Measurements from ENCODE around the gene MOGAT3.

The MOGAT3 gene

GRCh38 chr7:101200862-101201599, at the start of gene MOGAT3:
Gene MOGAT3 (minus strand): TSS chr7:101201036. CDS start chr7:101200854, 182 bp downstream.
- DNase-seq = no peak

GRCh38 chr7:101250324-101250723, 49.5 kb upstream of the MOGAT3 start:
- DNase-seq = no peak

- no peak for DNase-seq
These were observed 47.4 kb upstream of the MOGAT3 start for GRCh38 chr7:101248276-101248675.

- no peak for DNase-seq
These were observed 44.4 kb upstream of the MOGAT3 start for GRCh38 chr7:101245147-101245668.

- DNase-seq = peak; percentile 82 to 88
These were observed 43.7 kb upstream of the MOGAT3 start, which contains the start of gene FIS1 for GRCh38 chr7:101244375-101245146. Gene FIS1 (minus strand): TSS chr7:101245081. CDS start chr7:101245004, 77 bp downstream.

- DNase-seq = no peak
These were observed 43.0 kb upstream of the MOGAT3 start for GRCh38 chr7:101243646-101244374.

- no peak for DNase-seq
These were observed 40.9 kb upstream of the MOGAT3 start for GRCh38 chr7:101241443-101242349.

GRCh38 chr7:101241015-101241363, 40.2 kb upstream of the MOGAT3 start:
- no peak for DNase-seq

- DNase-seq = no peak
These were observed 39.6 kb upstream of the MOGAT3 start for GRCh38 chr7:101240226-101241014.

GRCh38 chr7:101239951-101240220, 39.0 kb upstream of the MOGAT3 start:
- no peak for DNase-seq

- DNase-seq = no peak
These were observed 38.5 kb upstream of the MOGAT3 start for GRCh38 chr7:101239191-101239950.

- DNase-seq = no peak
These were observed 37.7 kb upstream of the MOGAT3 start for GRCh38 chr7:101238226-101239182.

GRCh38 chr7:101237206-101238067, 36.6 kb upstream of the MOGAT3 start, which contains the start of gene CLDN15:
Gene CLDN15 (minus strand): TSS chr7:101237802. CDS start chr7:101237581, 221 bp downstream.
- no peak for DNase-seq

- no peak for DNase-seq
These were observed 35.5 kb upstream of the MOGAT3 start for GRCh38 chr7:101236292-101236835.

GRCh38 chr7:101235522-101235921, 34.7 kb upstream of the MOGAT3 start:
- no peak for DNase-seq

- DNase-seq = peak in 1 of 2 experiments; percentile 39
These were observed 34.2 kb upstream of the MOGAT3 start for GRCh38 chr7:101235050-101235449.

- no peak for DNase-seq
These were observed 33.8 kb upstream of the MOGAT3 start for GRCh38 chr7:101234636-101235035.

GRCh38 chr7:101233907-101234547, 33.2 kb upstream of the MOGAT3 start:
- no peak for DNase-seq
